Muscle of leg (tissue), 16 donors: Measurements from ENCODE around the gene ZNF442. TPM values are rescaled to one million over a fixed set of nuclear protein-coding genes. Genes with fewer than 3 reads are reported as not detected.
"Not testable (repeated sequence)": the region's sequence is repeated elsewhere in the genome, so short reads cannot be mapped to it uniquely, and the experiment has no call there.

Experiments used
- DNase-seq: peaks from one replicate; pipeline ENCODE4 v3.0.0; 2013
- H3K27ac ChIP-seq: one replicate; pipeline ENCODE4 v1.5.1; 2013; ENCODE audit warnings: mild to moderate bottlenecking, low read length, control low read depth
- H3K27me3 ChIP-seq: one replicate; pipeline ENCODE4 v1.6.1; 2013; ENCODE audit warnings: low read length; ENCODE audit not compliant: control insufficient read depth, insufficient read depth
- H3K36me3 ChIP-seq: one replicate; pipeline ENCODE4 v1.6.1; 2013; ENCODE audit warnings: low read length; ENCODE audit not compliant: control insufficient read depth, insufficient read depth
- H3K4me1 ChIP-seq: one replicate; pipeline ENCODE4 v1.6.1; 2013; ENCODE audit warnings: low read length; ENCODE audit not compliant: control insufficient read depth, insufficient read depth
- H3K4me3 ChIP-seq: one replicate; pipeline ENCODE4 v1.5.1; 2013; ENCODE audit warnings: low read length, control low read depth
- H3K9me3 ChIP-seq: replicated peaks from 2 replicates; pipeline ENCODE4 v1.6.1; 2013; ENCODE audit warnings: low read depth, low read length; ENCODE audit not compliant: control insufficient read depth
- WGBS: methylation state at CpG from one replicate; pipeline ENCODE4 v1.1.5; 2013; ENCODE audit warnings: missing lambda C conversion rate; ENCODE audit not compliant: insufficient coverage; 5-methylcytosine and 5-hydroxymethylcytosine counted together
- long read RNA-seq, 11 donors: transcript quantifications; one replicate each; lab custom pipeline, GENCODE V29; 2026
- polyA plus RNA-seq, 8 donors: library from polyadenylated mRNA; unstranded; fragments of 120-200 nt; gene quantifications; one replicate each; pipeline versions ENCODE4 v1.2.1 to v1.2.3, GENCODE V29; 2013; ENCODE audit warnings: inconsistent platforms in 1 of 8, low replicate concordance in 1 of 8; ENCODE audit not compliant: insufficient read length in 8 of 8, insufficient read depth in 1 of 8
- total RNA-seq: library from RNA; stranded (reverse); fragments of 120-200 nt; gene quantifications from one replicate; pipeline ENCODE4 v1.2.4, GENCODE V29; 2013

The ZNF442 gene
- 4.7 TPM for total RNA-seq
- polyA plus RNA-seq, result 1 to 10 TPM; 1.5 to 2.8 (median 2.0) TPM
- long read RNA-seq, donor 1, result 0 reads
- long read RNA-seq, donor 2, result 0 reads
- long read RNA-seq, donor 3, result 0 reads
- long read RNA-seq, donor 4, result 0 reads
- long read RNA-seq, donor 5, partial matches to known transcripts, result 0 of 1 reads
- long read RNA-seq, donor 5, other reads (novel, unspliced or antisense), result 0 of 1 reads
- long read RNA-seq, donor 6, partial matches to known transcripts, result 0 of 1 reads
- long read RNA-seq, donor 6, other reads (novel, unspliced or antisense), result 0 of 1 reads
- long read RNA-seq, donor 7, partial matches to known transcripts, result 0 of 1 reads
- long read RNA-seq, donor 7, other reads (novel, unspliced or antisense), result 0 of 1 reads
- long read RNA-seq, donor 8, result 0 reads
- long read RNA-seq, donor 9, partial matches to known transcripts, result 0 of 1 reads
- long read RNA-seq, donor 9, other reads (novel, unspliced or antisense), result 0 of 1 reads
- long read RNA-seq, donor 10, partial matches to known transcripts, result 0 of 1 reads
- long read RNA-seq, donor 10, other reads (novel, unspliced or antisense), result 0 of 1 reads
- long read RNA-seq, donor 11, result 0 reads

DNA sequence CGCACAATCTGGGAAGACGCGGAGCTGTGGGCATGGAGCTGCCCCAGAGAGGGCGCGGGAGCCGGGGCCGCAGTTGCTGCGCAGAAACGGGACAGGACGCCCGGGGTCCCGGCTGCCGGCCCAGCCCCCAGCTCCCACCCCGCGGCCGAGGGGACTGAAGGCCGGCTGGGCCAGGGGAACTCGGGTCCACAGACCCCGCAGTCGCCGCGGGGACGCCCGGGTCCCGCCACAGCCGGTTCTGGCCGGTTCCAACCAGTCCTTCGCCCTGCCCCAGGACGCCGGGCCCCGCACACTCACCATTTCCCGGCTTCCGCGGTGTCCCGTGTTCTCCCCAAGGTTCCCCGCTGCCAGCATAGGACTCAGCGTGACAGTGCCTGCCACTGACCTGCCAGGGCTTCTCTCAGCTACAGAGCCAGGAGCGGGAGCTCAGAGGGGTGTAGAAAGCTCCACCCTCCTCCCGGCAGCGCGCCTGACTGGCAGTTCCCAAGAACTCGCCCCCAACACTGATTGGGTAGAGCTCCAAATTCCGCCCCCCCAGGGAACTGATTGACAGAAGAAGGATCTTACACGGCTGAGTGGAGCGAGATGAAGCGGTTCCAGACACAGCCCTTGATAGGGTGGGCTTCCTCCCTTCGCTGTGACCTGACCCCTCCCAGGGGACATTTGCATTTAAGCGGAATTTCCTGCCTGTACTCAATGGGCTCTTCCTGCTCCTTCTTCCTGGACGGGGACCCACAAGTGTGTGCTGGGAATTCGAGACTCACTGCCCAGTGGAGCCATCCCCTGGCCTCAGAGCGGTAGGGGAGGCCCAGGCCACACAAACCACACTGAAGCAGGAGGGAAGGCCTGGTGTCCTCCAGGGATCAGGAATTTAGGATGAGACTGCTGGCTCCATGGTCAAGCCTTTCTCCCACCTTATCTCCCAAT lies at the start of gene ZNF442:
Gene ZNF442 (minus strand): TSS at position 448 of the 927 bp plus-strand sequence. CDS start 2,052 bp downstream, outside the sequence.
- no peaks in the 10 kb centered on the region for H3K27me3 ChIP-seq
- peak within 1 kb of the TSS; percentile 85 for H3K4me3 ChIP-seq
- H3K4me1 ChIP-seq, result peaks cover 9% of the 10 kb centered on the region
- H3K27ac ChIP-seq, result peak within 1 kb of the TSS; percentile 95
- no peaks in the 10 kb centered on the region for H3K36me3 ChIP-seq
- DNase-seq, result peak; percentile 99
- WGBS, result under 1% methylated on average over 44 of the region's 51 CpGs
- H3K9me3 ChIP-seq, result no peaks in the 10 kb centered on the region

DNA sequence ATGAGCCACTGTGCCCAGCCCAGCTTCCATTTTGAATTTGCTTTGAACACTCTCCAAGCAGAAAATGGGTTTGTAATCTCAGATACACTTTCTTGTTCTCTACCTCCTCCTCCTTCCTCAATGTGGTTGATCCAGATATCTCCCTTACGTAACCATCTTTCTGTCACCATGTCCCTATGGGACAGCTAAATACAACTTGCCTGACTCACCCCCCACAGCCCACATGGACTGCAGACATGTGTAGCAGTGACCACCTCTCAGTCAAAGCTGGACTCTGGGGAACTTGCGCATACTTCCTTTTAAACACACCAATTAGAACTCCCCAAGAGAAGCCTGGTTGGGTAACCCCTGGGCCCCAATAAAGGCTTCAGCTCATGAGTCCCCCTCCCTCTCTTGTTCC lies 46.4 kb upstream of the ZNF442 start:
- H3K36me3 ChIP-seq, result no peaks in the 10 kb centered on the region
- DNase-seq, result no peak
- H3K27ac ChIP-seq, result no peak overlapping the region
- no peaks in the 10 kb centered on the region for H3K27me3 ChIP-seq
- H3K4me3 ChIP-seq, result no peak overlapping the region
- 100% methylated on average over 2 of the region's 2 CpGs for WGBS
- no peaks in the 10 kb centered on the region for H3K4me1 ChIP-seq
- no peaks in the 10 kb centered on the region for H3K9me3 ChIP-seq

DNA sequence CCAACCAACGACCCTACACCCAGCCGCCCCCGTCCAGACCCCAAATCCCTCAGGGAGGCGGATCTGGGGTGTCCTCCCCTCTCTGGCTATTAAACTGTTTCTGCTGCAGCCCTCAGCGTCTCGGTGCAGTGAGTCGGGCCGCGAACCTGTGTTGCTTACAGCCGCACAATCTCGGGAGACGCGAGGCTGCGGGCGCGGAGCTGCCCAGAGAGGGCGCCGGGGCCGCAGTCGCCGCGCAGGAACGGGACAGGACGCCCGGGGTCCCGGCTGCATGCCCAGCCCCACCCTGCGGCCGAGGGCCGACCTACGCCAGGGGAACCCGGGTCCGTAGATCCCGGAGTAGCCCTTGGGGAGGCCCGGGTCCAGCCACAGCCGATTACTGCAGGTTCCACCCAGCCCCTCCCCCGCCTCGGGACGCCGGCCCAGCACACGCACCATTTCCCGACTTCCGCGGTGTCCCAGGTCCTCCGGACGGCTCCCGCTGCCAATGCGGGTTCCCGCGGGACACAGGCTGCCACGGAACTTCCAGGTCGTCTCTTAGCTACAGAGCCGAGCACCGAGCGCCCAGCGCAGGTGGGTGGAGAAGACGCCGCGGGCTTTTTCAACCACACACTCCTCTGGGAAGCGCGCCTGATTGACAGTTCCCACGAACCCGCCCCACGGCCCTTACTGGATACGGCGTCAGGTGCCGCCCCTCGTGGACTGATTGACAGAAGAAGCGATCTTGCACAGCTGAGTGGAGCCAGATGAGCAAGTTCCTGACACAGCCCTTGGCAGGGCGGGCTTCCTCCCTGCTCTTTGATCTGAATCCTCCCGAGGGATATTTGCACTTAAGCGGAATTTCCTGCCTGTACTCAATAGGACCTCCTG lies 35.4 kb upstream of the ZNF442 start, which contains the start of gene ZNF799:
Gene ZNF799 (minus strand): TSS at position 639 of the 870 bp plus-strand sequence. CDS start 201 bp downstream, at position 438.
- H3K4me3 ChIP-seq, result peak within 1 kb of the TSS; percentile 73
- no peaks in the 10 kb centered on the region for H3K27me3 ChIP-seq
- DNase-seq, result peak; percentile 99
- H3K4me1 ChIP-seq, result peaks cover 7% of the 10 kb centered on the region
- H3K36me3 ChIP-seq, result no peaks in the 10 kb centered on the region
- no peaks in the 10 kb centered on the region for H3K9me3 ChIP-seq
- H3K27ac ChIP-seq, result peak within 1 kb of the TSS; percentile 87
- WGBS, result under 1% methylated on average over 64 of the region's 71 CpGs

DNA sequence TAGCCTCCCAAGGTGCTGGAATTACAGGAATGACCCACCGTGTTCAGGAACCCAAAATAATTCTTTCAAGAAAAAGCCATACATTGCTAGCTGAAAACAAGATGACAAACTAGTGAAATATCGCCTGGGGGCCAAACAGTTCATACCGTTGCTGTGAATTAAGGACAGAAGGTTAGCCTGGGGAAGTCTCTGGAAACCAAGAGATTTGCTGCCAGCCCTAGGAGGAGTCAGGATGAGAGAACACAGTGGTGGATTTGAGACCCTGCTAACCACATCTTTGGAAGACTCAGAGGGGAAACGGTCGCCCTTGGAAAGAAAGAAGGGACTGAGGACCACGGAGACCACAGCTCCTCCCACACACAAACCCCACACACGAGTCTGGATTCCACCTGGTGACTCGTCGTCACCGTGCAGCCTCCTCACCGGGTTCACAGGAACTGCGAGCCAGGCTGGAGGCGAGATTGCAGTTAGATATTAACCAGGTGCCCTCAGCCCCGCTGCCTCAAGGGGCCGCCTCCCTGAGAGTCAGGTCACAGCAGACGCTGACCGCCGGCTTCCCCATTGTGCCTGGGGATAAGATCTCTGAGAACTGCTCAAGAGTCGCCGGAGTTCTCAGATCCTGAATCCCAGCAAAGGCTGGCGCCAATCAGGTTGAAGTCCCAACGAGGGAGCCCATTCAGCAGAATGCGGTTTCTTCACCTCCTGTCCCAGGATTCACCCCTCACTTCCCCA lies 34.6 kb upstream of the ZNF442 start:
- DNase-seq, result peak; percentile 28

DNA sequence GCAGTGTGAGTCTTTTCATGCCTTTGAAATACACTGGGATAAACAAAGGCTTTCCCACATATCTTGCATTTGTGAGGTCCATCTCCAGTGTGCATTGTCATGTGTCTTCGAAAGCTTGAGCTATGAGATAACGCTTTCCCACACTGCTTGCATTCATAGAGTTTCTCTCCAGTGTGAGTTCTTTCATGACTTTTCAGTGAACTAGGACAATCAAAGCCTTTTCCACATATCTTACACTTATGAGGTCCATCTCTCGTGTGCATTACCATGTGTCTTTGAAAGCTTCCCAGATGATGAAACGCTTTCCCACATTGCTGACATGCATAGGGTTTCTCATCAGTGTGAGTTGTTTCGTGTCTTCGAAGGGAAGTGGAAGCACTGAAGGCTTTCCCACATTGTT lies 25.7 kb upstream of the ZNF442 start:
- not testable (repeated sequence) for H3K4me3 ChIP-seq, H3K27ac ChIP-seq, H3K4me1 ChIP-seq, H3K9me3 ChIP-seq, H3K27me3 ChIP-seq, DNase-seq
- H3K36me3 ChIP-seq, result peaks cover 13% of the 10 kb centered on the region
- 90% methylated on average over 3 of the region's 6 CpGs for WGBS

More for the DNA sequence above, 34.6 kb upstream of the ZNF442 start:
- Histone ChIP-seq H3K4me3 (peak overlapping the region; percentile 73), H3K27ac (peak overlapping the region; percentile 73)
- not testable (repeated sequence) for H3K4me1 ChIP-seq, H3K27me3 ChIP-seq, H3K36me3 ChIP-seq, H3K9me3 ChIP-seq
- 5% methylated on average over 12 of the region's 23 CpGs for WGBS

DNA sequence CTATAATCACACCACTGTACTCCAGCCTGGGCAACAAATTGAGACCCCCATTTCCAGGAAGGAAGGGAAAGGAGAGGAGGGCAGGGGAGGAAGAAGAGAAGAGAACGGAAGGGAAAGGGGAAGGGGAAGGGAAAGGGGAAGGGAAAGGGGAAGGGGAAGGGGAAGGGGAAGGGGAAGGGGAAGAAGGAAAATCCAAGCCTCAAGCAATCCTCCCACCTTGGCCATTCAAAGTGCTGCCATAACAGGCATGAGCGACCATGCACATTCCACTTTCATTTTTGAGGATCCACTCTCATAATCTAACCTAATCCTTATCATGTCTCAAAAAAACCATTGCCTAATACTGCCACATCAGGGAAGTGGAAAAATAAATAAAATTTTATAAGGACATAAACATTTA lies 20.9 kb upstream of the ZNF442 start:
- H3K36me3 ChIP-seq, H3K9me3 ChIP-seq: not testable (repeated sequence)

DNA sequence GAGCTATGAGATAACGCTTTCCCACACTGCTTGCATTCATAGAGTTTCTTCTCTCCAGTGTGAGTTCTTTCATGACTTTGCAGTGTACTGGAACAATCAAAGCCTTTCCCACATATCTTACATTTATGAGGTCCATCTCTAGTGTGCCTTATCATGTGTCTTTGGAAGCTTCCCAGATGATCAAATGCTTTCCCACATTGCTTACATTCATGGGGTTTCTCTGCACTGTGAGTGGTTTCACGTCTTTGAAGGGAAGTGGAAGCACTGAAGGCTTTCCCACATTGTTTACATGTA lies 14.9 kb upstream of the ZNF442 start:
- WGBS, result no CpG with 5 or more reads among the region's 2 CpGs
- H3K27me3 ChIP-seq, result no peaks in the 10 kb centered on the region
- no peak overlapping the region for H3K4me3 ChIP-seq
- H3K36me3 ChIP-seq, result peaks cover 4% of the 10 kb centered on the region
- no peaks in the 10 kb centered on the region for H3K4me1 ChIP-seq
- DNase-seq, result no peak
- no peak overlapping the region for H3K27ac ChIP-seq
- H3K9me3 ChIP-seq, result peaks cover 4% of the 10 kb centered on the region

More for the DNA sequence above, 20.9 kb upstream of the ZNF442 start:
- H3K27me3 ChIP-seq, DNase-seq, H3K27ac ChIP-seq, H3K4me1 ChIP-seq, H3K4me3 ChIP-seq: not testable (repeated sequence)
- no CpG with 5 or more reads among the region's 2 CpGs for WGBS

DNA sequence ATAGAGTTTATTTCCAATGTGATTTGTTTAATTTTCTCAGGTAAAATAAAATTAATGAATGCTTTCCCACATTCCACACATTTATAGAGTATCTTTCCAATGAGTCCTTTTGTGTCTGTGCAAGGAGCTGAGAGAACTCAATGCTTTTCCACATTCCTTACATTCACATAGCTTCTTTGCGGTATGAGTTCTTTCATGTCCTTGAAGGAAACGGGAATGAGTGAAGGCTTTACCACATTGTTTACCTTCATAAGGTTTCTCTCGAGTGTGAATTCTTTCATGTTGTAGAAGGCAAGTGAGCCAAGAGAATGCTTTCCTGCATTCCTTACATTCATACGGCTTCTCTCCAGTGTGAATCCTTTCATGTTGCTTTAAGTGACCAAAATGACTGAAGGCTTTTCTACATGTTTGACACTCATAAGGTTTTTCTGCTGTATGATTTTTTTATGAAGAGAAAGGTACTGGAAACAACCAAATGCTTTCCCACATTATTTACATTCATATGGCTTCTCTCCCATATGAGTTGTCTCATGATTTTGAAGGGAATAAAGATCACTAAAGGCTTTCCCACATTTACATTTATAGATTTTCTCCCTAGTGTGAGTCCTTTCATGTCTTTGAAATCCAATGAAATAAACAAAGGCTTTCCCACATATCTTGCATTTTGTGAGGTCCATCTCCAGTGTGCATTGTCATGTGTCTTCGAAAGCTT lies 14.4 kb upstream of the ZNF442 start:
- Histone ChIP-seq H3K9me3 (peaks cover 4% of the 10 kb centered on the region), H3K27me3 (no peaks in the 10 kb centered on the region), H3K27ac (no peak overlapping the region), H3K4me1 (no peaks in the 10 kb centered on the region), H3K36me3 (peaks cover 4% of the 10 kb centered on the region), H3K4me3 (no peak overlapping the region)
- no peak for DNase-seq
- WGBS, result no CpG with 5 or more reads among the region's 5 CpGs
